Central memory CD8-positive, alpha-beta T cell (primary cell): ENCODE measurements around the gene TIMELESS.

ENCODE experiments used
- ATAC-seq: fragments of 150-1000 bp; cut with Tn5 transposase; replicated peaks from 2 replicates; pipeline ENCODE4 v1.10.0; 2022; ENCODE audit warnings: mild to moderate bottlenecking, moderate FRiP score, moderate number of reproducible peaks; ENCODE audit not compliant: poor library complexity, severe bottlenecking; ENCODE audit errors: extremely low read depth
- DNase-seq, 2 donors: peaks; one replicate each; pipeline ENCODE4 v3.0.0; 2021; ENCODE audit warnings: low spot score in 2 of 2
- H3K27ac Mint-ChIP-seq: one replicate; pipeline ENCODE4 v1.8.0; 2022; ENCODE audit warnings: low read depth, mild to moderate bottlenecking, moderate library complexity, mixed read lengths
- H3K27me3 Mint-ChIP-seq: one replicate; pipeline ENCODE4 v1.8.0; 2022; ENCODE audit warnings: mixed read lengths
- H3K36me3 Mint-ChIP-seq: one replicate; pipeline ENCODE4 v1.8.0; 2022; ENCODE audit warnings: mild to moderate bottlenecking, moderate library complexity, mixed read lengths; ENCODE audit not compliant: insufficient read depth
- H3K4me1 Mint-ChIP-seq: one replicate; pipeline ENCODE4 v1.8.0; 2022; ENCODE audit warnings: mixed read lengths
- H3K4me3 Mint-ChIP-seq: one replicate; pipeline ENCODE4 v1.8.0; 2022; ENCODE audit warnings: mild to moderate bottlenecking, moderate library complexity, mixed read lengths
- H3K9me3 Mint-ChIP-seq: one replicate; pipeline ENCODE4 v1.8.0; 2022; ENCODE audit warnings: mixed read lengths

The TIMELESS gene

GRCh38 chr12:56479625-56480024 is 30.4 kb upstream of the TIMELESS start:
- Mint-ChIP-seq H3K27me3 (no peaks in the 10 kb centered on the region), H3K9me3 (no peaks in the 10 kb centered on the region), H3K4me1 (peaks cover 6% of the 10 kb centered on the region), H3K36me3 (no peaks in the 10 kb centered on the region), H3K4me3 (no peak overlapping the region), H3K27ac (no peak overlapping the region)
- DNase-seq: no peak
- ATAC-seq: no peak

GRCh38 chr12:56477521-56478225 is 28.4 kb upstream of the TIMELESS start:
- Mint-ChIP-seq H3K36me3 (no peaks in the 10 kb centered on the region), H3K4me1 (peaks cover 6% of the 10 kb centered on the region), H3K27ac (peak overlapping the region; percentile 38), H3K27me3 (no peaks in the 10 kb centered on the region), H3K9me3 (no peaks in the 10 kb centered on the region), H3K4me3 (no peak overlapping the region)
- ATAC-seq (no peak), DNase-seq (no peak)

GRCh38 chr12:56476972-56477432 is 27.8 kb upstream of the TIMELESS start:
- Mint-ChIP-seq H3K27me3 (no peaks in the 10 kb centered on the region), H3K4me1 (peaks cover 6% of the 10 kb centered on the region), H3K9me3 (no peaks in the 10 kb centered on the region), H3K36me3 (no peaks in the 10 kb centered on the region), H3K4me3 (no peak overlapping the region), H3K27ac (no peak overlapping the region)
- no peak for DNase-seq
- no peak for ATAC-seq

- H3K36me3 Mint-ChIP-seq: no peaks in the 10 kb centered on the region
- H3K27ac Mint-ChIP-seq: peak overlapping the region; percentile 81
- no peaks in the 10 kb centered on the region for H3K27me3 Mint-ChIP-seq
- DNase-seq (no peak), ATAC-seq (no peak)
- H3K9me3 Mint-ChIP-seq: no peaks in the 10 kb centered on the region
- H3K4me1 Mint-ChIP-seq: peaks cover 6% of the 10 kb centered on the region
- no peak overlapping the region for H3K4me3 Mint-ChIP-seq
Observed at GRCh38 chr12:56476143-56476542, 26.9 kb upstream of the TIMELESS start.

GRCh38 chr12:56474389-56474788 is 25.2 kb upstream of the TIMELESS start:
- Mint-ChIP-seq H3K27ac (no peak overlapping the region), H3K27me3 (no peaks in the 10 kb centered on the region), H3K9me3 (no peaks in the 10 kb centered on the region), H3K4me1 (peaks cover 7% of the 10 kb centered on the region), H3K36me3 (peaks cover 6% of the 10 kb centered on the region), H3K4me3 (no peak overlapping the region)
- ATAC-seq (no peak), DNase-seq (no peak)

- ATAC-seq (no peak), DNase-seq (no peak)
- Mint-ChIP-seq H3K36me3 (peaks cover 18% of the 10 kb centered on the region), H3K27ac (peak overlapping the region; percentile 95), H3K4me1 (peaks cover 23% of the 10 kb centered on the region), H3K27me3 (no peaks in the 10 kb centered on the region), H3K4me3 (peak overlapping the region; percentile 95), H3K9me3 (no peaks in the 10 kb centered on the region)
Observed at GRCh38 chr12:56469007-56469930, 20.0 kb upstream of the TIMELESS start.

- peak within 1 kb of the TSS; percentile 95 for H3K27ac Mint-ChIP-seq
- peaks cover 25% of the 10 kb centered on the region for H3K4me1 Mint-ChIP-seq
- ATAC-seq (peak; percentile 100), DNase-seq (peak; percentile 85 to 92)
- H3K36me3 Mint-ChIP-seq: peaks cover 18% of the 10 kb centered on the region
- H3K4me3 Mint-ChIP-seq: peak within 1 kb of the TSS; percentile 95
- H3K27me3 Mint-ChIP-seq: no peaks in the 10 kb centered on the region
- H3K9me3 Mint-ChIP-seq: no peaks in the 10 kb centered on the region
Observed at GRCh38 chr12:56468216-56469006, 19.2 kb upstream of the TIMELESS start, which contains the start of gene SPRYD4. SPRYD4 (plus strand) TSS chr12:56468578; CDS start chr12:56468592, 14 bp downstream.

- Mint-ChIP-seq H3K27ac (no peak overlapping the region), H3K27me3 (no peaks in the 10 kb centered on the region), H3K36me3 (peaks cover 2% of the 10 kb centered on the region), H3K9me3 (no peaks in the 10 kb centered on the region), H3K4me1 (peaks cover 6% of the 10 kb centered on the region), H3K4me3 (no peak overlapping the region)
- ATAC-seq (no peak), DNase-seq (no peak)
Observed at GRCh38 chr12:56462565-56462964, 13.3 kb upstream of the TIMELESS start.

- no peak for DNase-seq
- peaks cover 2% of the 10 kb centered on the region for H3K36me3 Mint-ChIP-seq
- ATAC-seq: no peak
- H3K4me3 Mint-ChIP-seq: no peak overlapping the region
- no peaks in the 10 kb centered on the region for H3K27me3 Mint-ChIP-seq
- H3K9me3 Mint-ChIP-seq: no peaks in the 10 kb centered on the region
- no peak overlapping the region for H3K27ac Mint-ChIP-seq
- peaks cover 6% of the 10 kb centered on the region for H3K4me1 Mint-ChIP-seq
Observed at GRCh38 chr12:56461235-56462159, 12.3 kb upstream of the TIMELESS start.

- Mint-ChIP-seq H3K4me1 (no peaks in the 10 kb centered on the region), H3K27ac (no peak overlapping the region), H3K36me3 (no peaks in the 10 kb centered on the region), H3K9me3 (no peaks in the 10 kb centered on the region), H3K4me3 (no peak overlapping the region), H3K27me3 (no peaks in the 10 kb centered on the region)
- DNase-seq (no peak), ATAC-seq (no peak)
Observed at GRCh38 chr12:56457817-56458216, 8.6 kb upstream of the TIMELESS start.

GRCh38 chr12:56454557-56454956 is 5.3 kb upstream of the TIMELESS start, which contains the start of gene MIP:
MIP (minus strand) TSS chr12:56454657; CDS start chr12:56454613, 44 bp downstream.
- no peak within 1 kb of the TSS for H3K27ac Mint-ChIP-seq
- peaks cover 4% of the 10 kb centered on the region for H3K4me1 Mint-ChIP-seq
- H3K27me3 Mint-ChIP-seq: no peaks in the 10 kb centered on the region
- H3K36me3 Mint-ChIP-seq: peaks cover 1% of the 10 kb centered on the region
- ATAC-seq (no peak), DNase-seq (no peak)
- H3K9me3 Mint-ChIP-seq: no peaks in the 10 kb centered on the region
- H3K4me3 Mint-ChIP-seq: no peak within 1 kb of the TSS
